ENCODE results near the gene SYT5.

Gene SYT5

DNA sequence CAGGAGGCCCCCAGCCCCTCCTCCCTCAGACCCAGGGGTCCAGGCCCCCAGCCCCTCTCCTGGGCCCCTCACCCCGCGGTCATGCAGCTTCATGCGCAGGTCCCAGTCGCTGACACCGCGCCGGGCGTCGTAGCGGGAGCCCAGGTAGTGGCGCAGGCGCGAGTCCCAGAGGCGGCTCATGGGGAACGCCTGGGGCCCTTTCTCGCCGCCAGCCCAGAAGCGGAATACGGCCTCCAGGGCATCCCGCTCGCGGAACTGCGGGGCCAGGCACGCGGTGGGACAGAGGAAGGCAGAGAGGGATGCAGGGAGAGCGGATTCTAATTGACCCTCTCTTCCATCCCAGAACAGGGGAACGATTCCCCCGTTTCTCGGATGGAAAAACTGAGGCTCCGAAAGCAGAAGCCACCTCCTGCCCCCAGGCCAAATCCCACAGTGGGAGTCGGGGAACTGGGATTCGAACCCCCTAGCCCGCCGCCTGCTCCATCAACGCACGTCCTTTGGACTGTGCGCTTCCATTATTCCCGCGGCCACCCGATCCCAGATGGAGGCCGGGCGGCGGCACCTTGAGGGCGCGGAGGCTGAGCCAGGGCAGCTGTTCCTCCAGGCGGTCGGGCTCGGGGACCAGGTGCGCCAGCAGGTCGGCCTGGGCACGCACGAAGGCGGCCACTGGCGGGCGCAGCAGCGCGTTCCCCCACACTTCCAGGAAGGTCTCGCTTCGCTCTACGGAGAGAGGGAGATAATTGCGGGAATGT is 18.3 kb downstream of the SYT5 start:
- H3K4me1 ChIP-seq (ENCODE audit: low read depth, poor library complexity, severe bottlenecking) = no peaks in the 10 kb centered on the region
- H3K36me3 ChIP-seq (ENCODE audit: insufficient read depth) = no peaks in the 10 kb centered on the region
- TF ChIP-seq, protein P1, sequence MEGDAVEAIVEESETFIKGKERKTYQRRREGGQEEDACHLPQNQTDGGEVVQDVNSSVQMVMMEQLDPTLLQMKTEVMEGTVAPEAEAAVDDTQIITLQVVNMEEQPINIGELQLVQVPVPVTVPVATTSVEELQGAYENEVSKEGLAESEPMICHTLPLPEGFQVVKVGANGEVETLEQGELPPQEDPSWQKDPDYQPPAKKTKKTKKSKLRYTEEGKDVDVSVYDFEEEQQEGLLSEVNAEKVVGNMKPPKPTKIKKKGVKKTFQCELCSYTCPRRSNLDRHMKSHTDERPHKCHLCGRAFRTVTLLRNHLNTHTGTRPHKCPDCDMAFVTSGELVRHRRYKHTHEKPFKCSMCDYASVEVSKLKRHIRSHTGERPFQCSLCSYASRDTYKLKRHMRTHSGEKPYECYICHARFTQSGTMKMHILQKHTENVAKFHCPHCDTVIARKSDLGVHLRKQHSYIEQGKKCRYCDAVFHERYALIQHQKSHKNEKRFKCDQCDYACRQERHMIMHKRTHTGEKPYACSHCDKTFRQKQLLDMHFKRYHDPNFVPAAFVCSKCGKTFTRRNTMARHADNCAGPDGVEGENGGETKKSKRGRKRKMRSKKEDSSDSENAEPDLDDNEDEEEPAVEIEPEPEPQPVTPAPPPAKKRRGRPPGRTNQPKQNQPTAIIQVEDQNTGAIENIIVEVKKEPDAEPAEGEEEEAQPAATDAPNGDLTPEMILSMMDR (conservative IDR thresholded peaks at IDR 0.05; ENCODE audit: low read depth, low read length) = no peak
- no peak overlapping the region for H3K27ac ChIP-seq
- H3K27me3 ChIP-seq (ENCODE audit: insufficient read depth, low read depth) = peaks cover 62% of the 10 kb centered on the region
- no peak overlapping the region for H3K9ac ChIP-seq
- no peak overlapping the region for H3K4me3 ChIP-seq (IDR thresholded peaks at IDR 0.05; ENCODE audit: insufficient read depth, low read depth, low read length)
- H2AFZ ChIP-seq (ENCODE audit: low read depth) = no peak overlapping the region
- H3K79me2 ChIP-seq (ENCODE audit: insufficient read depth, low read depth) = no peaks in the 10 kb centered on the region
- H3K4me2 ChIP-seq = no peak overlapping the region
- H4K20me1 ChIP-seq (ENCODE audit: insufficient read depth) = no peaks in the 10 kb centered on the region

DNA sequence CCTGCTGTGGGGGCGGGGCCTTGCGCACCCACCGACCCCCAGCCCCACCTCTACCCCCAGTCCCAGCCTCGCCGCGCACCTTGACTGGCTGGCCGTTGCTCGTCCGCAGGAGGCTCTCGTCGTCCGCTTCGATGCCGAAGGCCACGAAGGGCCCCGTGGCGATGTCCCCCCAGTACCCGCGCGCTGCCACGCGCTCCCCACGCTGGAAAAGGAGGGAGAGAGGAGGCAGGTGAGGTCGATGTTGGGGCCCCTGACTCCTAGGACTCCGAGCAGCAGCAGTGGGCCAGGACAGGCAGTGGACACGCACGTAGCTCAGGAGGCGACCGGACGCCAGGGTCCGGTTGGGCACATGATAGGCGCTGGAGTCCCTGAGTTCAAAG is 19.1 kb downstream of the SYT5 start:
- H3K27me3 ChIP-seq (ENCODE audit: insufficient read depth, low read depth) = peaks cover 54% of the 10 kb centered on the region
- H3K9ac ChIP-seq = no peak overlapping the region
- no peaks in the 10 kb centered on the region for H3K4me1 ChIP-seq (ENCODE audit: low read depth, poor library complexity, severe bottlenecking)
- no peaks in the 10 kb centered on the region for H3K36me3 ChIP-seq (ENCODE audit: insufficient read depth)
- H3K4me2 ChIP-seq = no peak overlapping the region
- H3K79me2 ChIP-seq (ENCODE audit: insufficient read depth, low read depth) = no peaks in the 10 kb centered on the region
- no peak overlapping the region for H2AFZ ChIP-seq (ENCODE audit: low read depth)
- H3K4me3 ChIP-seq (IDR thresholded peaks at IDR 0.05; ENCODE audit: insufficient read depth, low read depth, low read length) = no peak overlapping the region
- no peak overlapping the region for H3K27ac ChIP-seq
- TF ChIP-seq, protein P1 (conservative IDR thresholded peaks at IDR 0.05; ENCODE audit: low read depth, low read length) = no peak
- no peaks in the 10 kb centered on the region for H4K20me1 ChIP-seq (ENCODE audit: insufficient read depth)

DNA sequence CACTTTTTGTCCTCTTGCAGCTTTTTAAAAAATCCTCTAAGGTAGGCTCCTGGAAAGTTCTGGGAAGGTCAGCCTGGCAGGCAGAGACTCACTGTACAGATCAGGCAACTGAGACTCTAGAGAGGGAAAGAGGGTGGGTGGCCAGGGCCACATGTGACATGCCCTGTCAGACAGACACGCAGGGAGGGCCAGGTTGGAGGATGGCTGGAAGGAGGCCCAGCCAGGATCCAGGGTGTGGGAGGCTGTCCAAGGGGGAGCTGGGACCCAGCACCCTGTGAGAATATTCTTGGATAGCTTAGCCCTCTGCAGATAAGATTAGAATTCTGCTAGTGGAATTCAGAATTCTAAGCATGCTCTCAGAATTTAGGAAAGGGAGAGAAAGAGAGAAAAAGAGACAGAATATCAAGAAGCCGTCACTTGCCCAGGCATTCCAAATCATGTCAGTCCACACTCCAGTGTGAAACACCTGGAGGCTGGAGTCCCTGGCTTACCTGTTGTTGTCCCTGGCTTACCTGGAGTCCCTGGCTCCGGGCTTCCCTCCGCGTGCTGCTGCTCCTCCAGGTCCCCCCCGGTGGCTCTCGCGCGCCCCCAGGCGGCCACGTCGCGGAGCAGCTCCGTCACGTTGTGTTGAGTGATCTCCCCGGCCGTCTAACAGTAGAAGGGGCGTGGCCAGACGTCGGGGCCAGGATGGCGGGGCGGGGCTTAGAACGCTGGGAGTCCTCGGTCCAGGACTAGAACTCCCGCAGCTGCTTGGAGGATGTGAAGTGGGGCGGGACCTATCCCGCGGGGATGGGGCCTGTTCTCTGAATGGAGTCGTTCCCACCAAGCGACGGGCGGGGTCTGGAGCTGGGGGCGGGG is 19.7 kb downstream of the SYT5 start:
- no peaks in the 10 kb centered on the region for H4K20me1 ChIP-seq (ENCODE audit: insufficient read depth)
- no peak overlapping the region for H3K4me3 ChIP-seq (IDR thresholded peaks at IDR 0.05; ENCODE audit: insufficient read depth, low read depth, low read length)
- no peak overlapping the region for H3K4me2 ChIP-seq
- no peaks in the 10 kb centered on the region for H3K79me2 ChIP-seq (ENCODE audit: insufficient read depth, low read depth)
- no peaks in the 10 kb centered on the region for H3K4me1 ChIP-seq (ENCODE audit: low read depth, poor library complexity, severe bottlenecking)
- TF ChIP-seq, protein P1 (conservative IDR thresholded peaks at IDR 0.05; ENCODE audit: low read depth, low read length) = peak; percentile 87
- H3K27me3 ChIP-seq (ENCODE audit: insufficient read depth, low read depth) = peaks cover 48% of the 10 kb centered on the region
- no peak overlapping the region for H3K9ac ChIP-seq
- H3K27ac ChIP-seq = no peak overlapping the region
- no peak overlapping the region for H2AFZ ChIP-seq (ENCODE audit: low read depth)
- H3K36me3 ChIP-seq (ENCODE audit: insufficient read depth) = no peaks in the 10 kb centered on the region

DNA sequence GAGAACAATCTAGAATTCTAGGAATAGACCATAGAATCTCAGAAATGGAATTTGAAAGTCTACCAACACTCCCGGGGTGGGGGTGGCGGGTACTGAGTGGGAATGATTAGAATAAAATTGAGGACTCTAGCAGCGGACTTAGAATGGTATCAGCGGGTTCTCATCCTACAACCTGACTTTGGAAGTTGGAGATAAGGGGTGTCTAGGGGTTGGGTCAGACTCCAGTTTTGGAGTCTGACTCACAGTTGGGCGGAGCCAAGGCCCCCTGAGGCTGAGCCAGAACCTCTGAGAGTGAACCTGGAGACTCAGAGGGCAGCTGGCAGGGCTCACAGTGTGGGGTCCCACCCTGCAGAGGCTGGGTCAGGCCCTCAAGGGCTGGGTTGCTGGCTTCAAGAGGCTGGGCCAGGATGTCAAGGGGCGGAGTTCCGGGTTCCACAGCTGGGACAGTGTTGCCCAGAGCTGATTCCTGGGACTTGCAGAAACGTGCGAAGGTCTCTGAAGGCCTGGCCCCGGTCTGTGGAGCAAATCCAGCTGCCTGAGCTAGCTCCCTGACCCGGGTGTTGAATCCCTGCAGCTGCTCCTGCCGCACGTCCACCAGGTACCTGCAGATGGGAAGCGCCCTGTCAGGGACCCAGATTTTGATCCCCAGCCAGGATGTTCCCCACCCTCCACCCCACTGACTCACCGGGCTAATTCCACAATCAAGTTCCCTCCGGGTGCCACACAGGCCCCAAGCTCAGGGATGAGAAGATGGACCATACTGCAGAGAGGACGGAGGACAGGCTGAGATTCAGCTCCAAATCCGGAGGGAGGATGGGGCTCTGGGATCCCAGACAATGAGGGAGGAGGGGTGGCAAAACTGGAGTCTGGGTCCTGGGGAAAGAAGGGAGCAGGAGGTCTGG is 21.0 kb downstream of the SYT5 start:
- no peak overlapping the region for H2AFZ ChIP-seq (ENCODE audit: low read depth)
- peaks cover 40% of the 10 kb centered on the region for H3K27me3 ChIP-seq (ENCODE audit: insufficient read depth, low read depth)
- TF ChIP-seq, protein P1 (conservative IDR thresholded peaks at IDR 0.05; ENCODE audit: low read depth, low read length) = no peak
- no peak overlapping the region for H3K9ac ChIP-seq
- H3K27ac ChIP-seq = no peak overlapping the region
- no peak overlapping the region for H3K4me2 ChIP-seq
- no peaks in the 10 kb centered on the region for H3K36me3 ChIP-seq (ENCODE audit: insufficient read depth)
- H3K4me3 ChIP-seq (IDR thresholded peaks at IDR 0.05; ENCODE audit: insufficient read depth, low read depth, low read length) = no peak overlapping the region
- no peaks in the 10 kb centered on the region for H4K20me1 ChIP-seq (ENCODE audit: insufficient read depth)
- H3K79me2 ChIP-seq (ENCODE audit: insufficient read depth, low read depth) = no peaks in the 10 kb centered on the region
- H3K4me1 ChIP-seq (ENCODE audit: low read depth, poor library complexity, severe bottlenecking) = no peaks in the 10 kb centered on the region

Measured in KMS-11 (cell line).